Heart right ventricle (tissue), 16 donors: ENCODE data around the gene WWOX. TPM values are rescaled to one million over a fixed set of nuclear protein-coding genes. Genes with fewer than 3 reads are reported as not detected.

Source experiments
- ATAC-seq, 8 donors: fragments of 200-7000 bp; cut with Tn5 transposase; one replicate each; pipeline ENCODE4 v1.9.1; 2020; ENCODE audit warnings: mild to moderate bottlenecking in 8 of 8, moderate library complexity in 8 of 8, moderate number of reproducible peaks in 1 of 8
- DNase-seq, 2 donors: peaks; one replicate each; pipeline ENCODE4 v3.0.0-alpha.2; 2020
- H3K27ac ChIP-seq, 10 donors: fragments of 200-600 bp; sonication (generic) in 2 of 10; one replicate each; pipeline versions ENCODE4 v1.5.0 to v1.8.0; 2020 to 2022; ENCODE audit warnings: mild to moderate bottlenecking in 3 of 10
- H3K27me3 ChIP-seq, 7 donors: fragments of 200-600 bp; one replicate each; pipeline ENCODE4 v1.8.0; 2021 to 2022; ENCODE audit warnings: mild to moderate bottlenecking in 2 of 7
- H3K36me3 ChIP-seq, 9 donors: fragments of 200-600 bp; sonication (generic) in 1 of 9; one replicate each; pipeline versions ENCODE4 v1.5.0 to v1.8.0; 2020 to 2022; ENCODE audit warnings: mild to moderate bottlenecking in 2 of 9
- H3K4me1 ChIP-seq, 9 donors: fragments of 200-600 bp; sonication (generic) in 1 of 9; one replicate each; pipeline versions ENCODE4 v1.5.0 to v1.8.0; 2020 to 2022; ENCODE audit warnings: mild to moderate bottlenecking in 4 of 9
- H3K4me3 ChIP-seq, 10 donors: fragments of 200-600 bp; sonication (generic) in 2 of 10; one replicate each; pipeline versions ENCODE4 v1.5.0 to v1.8.0; 2020 to 2022; ENCODE audit warnings: mild to moderate bottlenecking in 7 of 10, moderate library complexity in 2 of 10
- H3K9me3 ChIP-seq, 11 donors: fragments of 200-600 bp in 10 of 11; sonication (generic) in 2 of 11; one replicate each; pipeline versions ENCODE4 v1.5.0 to v1.8.0; 2013 to 2022; ENCODE audit warnings: mild to moderate bottlenecking in 2 of 11, control low read depth in 1 of 11, moderate library complexity in 1 of 11
- CTCF ChIP-seq, 9 donors: fragments of 200-600 bp; sonication (generic) in 2 of 9; IDR thresholded peaks; one replicate each; pipeline versions ENCODE4 v1.5.0 to v1.8.0; 2021 to 2022; ENCODE audit warnings: antibody characterized with exemption in 9 of 9, mild to moderate bottlenecking in 5 of 9, moderate library complexity in 1 of 9
- WGBS, 2 donors: extraction: QIAGEN DNeasy Blood & Tissue Kit; methylation state at CpG; one replicate each; pipeline ENCODE4 v1.1.7; 2013; ENCODE audit warnings: inconsistent platforms in 1 of 2; 5-methylcytosine and 5-hydroxymethylcytosine counted together
- intact Hi-C, 10 donors: fragments of 100-400 bp; cut with DNase I; formaldehyde crosslinking; loops; one replicate each; pipeline versions ENCODE4 v1.11.1 to v1.14.2; 2022
- polyA plus RNA-seq, 2 donors: library from polyadenylated mRNA; stranded (reverse); fragments of 200-250 nt; gene quantifications; one replicate each; pipeline ENCODE4 v1.2.3, GENCODE V29; 2013
- total RNA-seq, 10 donors: library from RNA; stranded (reverse); fragmentation: NEBNext Ultra II Directional in 3 of 10; extraction: Animal tissue kit (Norgen Biotek cat#: 25700) in 3 of 10; gene quantifications; one replicate each; pipeline versions ENCODE4 v1.2.1 to v1.2.4, GENCODE V29; 2021 to 2023
- donor health status: Arrhythmogenic right ventricular cardiomyopathy.
- donor health status: ischemic (EF 13 %, LVEDD 7.1; RV severe dilation, severe dysfunction).
- donor health status: healthy with polysubstance abuse.
- donor health status: DM: no; HTN: yes; CAD: no.
- donor health status: DM: no; HTN: no; CAD: no.
- donor health status: ischemic (EF 25% LVEDD 6.9; RV normal size, moderate dysfunction).
- donor health status: ischemic (EF 25% LVEDD 5.7; RV mildly dilated, moderate dysfunction).
- donor health status: healthy.
- donor health status: DM: yes; HTN: yes; CAD: no.
- donor health status: Ischemic cardiomyopathy.
- donor health status: ischemic (EF 35%, LVEDD 5.7; RV mildly dilated, moderate dysfunction).
- donor health status: nonischemic (EF 11% LVEDD 7.7; RV severe dilation, severe dysfunction).
- donor health status: DM: yes; HTN: yes; CAD: no.
- donor health status: PGD.
- donor health status: ischemic (EF 29% LVEDD 5.4; RV normal size, mild dysfunction).
- donor health status: nonischemic (EF 23%, LVEDD 6.1; RV moderate dilation, normal function).

WWOX gene
- total and polyA plus RNA-seq, 12 donors = 4.9 to 15.0 (median 9.9) TPM

GRCh38 chr16:78745108-78746019 is 645.9 kb downstream of the WWOX start:
- ATAC-seq = no peak

GRCh38 chr16:78746718-78747117 is 647.3 kb downstream of the WWOX start:
- TF ChIP-seq CTCF (IDR thresholded peaks at IDR 0.05) = no peak
- no peak overlapping the region for H3K4me3 ChIP-seq
- intact Hi-C loops = no loop called here

More at GRCh38 chr16:78745108-78746019, 645.9 kb downstream of the WWOX start:
- intact Hi-C loops = no loop called here
- no peaks in the 10 kb centered on the region for H3K36me3 ChIP-seq
- H3K27me3 ChIP-seq = no peaks in the 10 kb centered on the region
- H3K4me1 ChIP-seq = peaks cover 0 to 17% (median 0%) of the 10 kb centered on the region in 9 donors
- DNase-seq = no peak
- no peaks in the 10 kb centered on the region for H3K9me3 ChIP-seq
- H3K27ac ChIP-seq = no peak overlapping the region
- WGBS, 2 donors = 68 to 71% methylated on average over 7 of the region's 7 CpGs
- no peak overlapping the region for H3K4me3 ChIP-seq
- no peak for TF ChIP-seq CTCF (IDR thresholded peaks at IDR 0.05)

GRCh38 chr16:78748220-78748929 is 648.9 kb downstream of the WWOX start:
- ATAC-seq = no peak
- 83 to 87% methylated on average over 9 of the region's 9 CpGs for WGBS, 2 donors

More at GRCh38 chr16:78746718-78747117, 647.3 kb downstream of the WWOX start:
- Histone ChIP-seq H3K27me3 (no peaks in the 10 kb centered on the region), H3K9me3 (no peaks in the 10 kb centered on the region), H3K36me3 (no peaks in the 10 kb centered on the region), H3K4me1 (peaks cover 0 to 16% (median 0%) of the 10 kb centered on the region in 9 donors), H3K27ac (no peak overlapping the region)
- no peak for DNase-seq
- no peak for ATAC-seq
- 93 to 96% methylated on average over 2 of the region's 2 CpGs for WGBS, 2 donors

More at GRCh38 chr16:78748220-78748929, 648.9 kb downstream of the WWOX start:
- DNase-seq = no peak
- Histone ChIP-seq H3K4me3 (no peak overlapping the region), H3K36me3 (no peaks in the 10 kb centered on the region), H3K27me3 (no peaks in the 10 kb centered on the region), H3K27ac (no peak overlapping the region), H3K4me1 (peaks cover 0 to 14% (median 0%) of the 10 kb centered on the region in 9 donors), H3K9me3 (no peaks in the 10 kb centered on the region)
- intact Hi-C loops = no loop called here
- TF ChIP-seq CTCF (IDR thresholded peaks at IDR 0.05) = no peak
